GM12878 (cell line): ENCODE results near the gene TMEM272.

Experiments used
- CBFB ChIP-seq: IDR thresholded peaks from 2 replicates; pipeline ENCODE4 v1.6.1; 2016; ENCODE audit warnings: antibody characterized with exemption, low read depth
- CHD1 ChIP-seq: IDR thresholded peaks from 2 replicates; pipeline ENCODE4 v1.6.1; 2012; ENCODE audit warnings: low read depth, low read length, improper control_type of control experiment
- ETV6 ChIP-seq, 2 experiments: fragments of 450-650 bp in 1 of 2; IDR thresholded peaks in 1 of 2; conservative IDR thresholded peaks in 1 of 2; 2 replicates each; pipeline ENCODE4 v1.6.1; 2014; ENCODE audit warnings: antibody characterized with exemption in 1 of 2, borderline replicate concordance in 1 of 2, low read depth in 1 of 2, mild to moderate bottlenecking in 1 of 2, moderate library complexity in 1 of 2
- KDM1A ChIP-seq: fragments of 200-600 bp; sonication (generic); IDR thresholded peaks from 2 replicates; pipeline ENCODE4 v1.6.1; 2016; ENCODE audit warnings: borderline replicate concordance
- RCOR1 ChIP-seq: conservative IDR thresholded peaks from 2 replicates; pipeline ENCODE4 v1.6.1; 2012; ENCODE audit warnings: low read depth, low read length, improper control_type of control experiment
- YY1 ChIP-seq: IDR thresholded peaks from 2 replicates; pipeline ENCODE4 v1.6.1; 2011; ENCODE audit warnings: low read depth, mild to moderate bottlenecking, low read length
- TF ChIP-seq, protein P1 (sequence below), 3 experiments: IDR thresholded peaks in 2 of 3; conservative IDR thresholded peaks in 1 of 3; 2 replicates each; pipeline ENCODE4 v1.5.1; 2011; ENCODE audit warnings: low read depth in 3 of 3, low read length in 3 of 3, mild to moderate bottlenecking in 3 of 3, control low read depth in 2 of 3, moderate library complexity in 2 of 3, inconsistent platforms in 1 of 3, mixed read lengths in 1 of 3; ENCODE audit not compliant: control insufficient read depth in 2 of 3, insufficient read depth in 1 of 3; ENCODE audit errors: extremely low read depth in 1 of 3
- TF ChIP-seq, protein P2 (sequence below): IDR thresholded peaks from 2 replicates; pipeline ENCODE4 v1.6.1; 2011; ENCODE audit warnings: borderline replicate concordance, low read depth, mild to moderate bottlenecking, moderate library complexity, mixed read lengths, low read length; ENCODE audit not compliant: insufficient read depth; ENCODE audit errors: extremely low read length

DNA sequence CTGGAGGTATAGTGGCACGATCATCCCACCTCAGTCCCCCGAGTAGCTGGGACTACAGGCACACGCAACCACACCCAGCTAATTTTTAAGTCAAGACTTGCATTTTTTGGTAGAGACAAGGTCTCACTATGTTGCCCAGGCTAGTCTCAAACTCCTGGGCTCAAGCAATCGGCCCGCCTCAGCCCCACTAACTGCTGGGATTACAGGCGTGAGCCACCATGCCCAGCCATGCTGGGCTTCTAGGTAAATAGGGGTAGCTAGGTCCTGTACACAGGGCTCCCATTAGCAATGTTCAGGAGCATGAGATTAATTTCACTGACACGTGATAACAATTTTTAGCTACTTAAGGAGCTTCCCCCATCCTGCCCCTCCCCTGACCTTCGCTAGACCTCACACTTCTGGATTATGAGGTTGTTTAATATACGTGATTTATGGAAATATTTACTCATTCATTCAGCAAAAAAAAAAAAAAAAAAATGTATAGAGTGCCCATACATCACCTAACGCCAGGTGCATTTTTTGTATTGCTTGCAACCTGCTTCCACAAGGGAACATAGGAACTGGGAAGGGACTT is 19.2 kb downstream of the TMEM272 start:
- TF ChIP-seq, protein P1, sequence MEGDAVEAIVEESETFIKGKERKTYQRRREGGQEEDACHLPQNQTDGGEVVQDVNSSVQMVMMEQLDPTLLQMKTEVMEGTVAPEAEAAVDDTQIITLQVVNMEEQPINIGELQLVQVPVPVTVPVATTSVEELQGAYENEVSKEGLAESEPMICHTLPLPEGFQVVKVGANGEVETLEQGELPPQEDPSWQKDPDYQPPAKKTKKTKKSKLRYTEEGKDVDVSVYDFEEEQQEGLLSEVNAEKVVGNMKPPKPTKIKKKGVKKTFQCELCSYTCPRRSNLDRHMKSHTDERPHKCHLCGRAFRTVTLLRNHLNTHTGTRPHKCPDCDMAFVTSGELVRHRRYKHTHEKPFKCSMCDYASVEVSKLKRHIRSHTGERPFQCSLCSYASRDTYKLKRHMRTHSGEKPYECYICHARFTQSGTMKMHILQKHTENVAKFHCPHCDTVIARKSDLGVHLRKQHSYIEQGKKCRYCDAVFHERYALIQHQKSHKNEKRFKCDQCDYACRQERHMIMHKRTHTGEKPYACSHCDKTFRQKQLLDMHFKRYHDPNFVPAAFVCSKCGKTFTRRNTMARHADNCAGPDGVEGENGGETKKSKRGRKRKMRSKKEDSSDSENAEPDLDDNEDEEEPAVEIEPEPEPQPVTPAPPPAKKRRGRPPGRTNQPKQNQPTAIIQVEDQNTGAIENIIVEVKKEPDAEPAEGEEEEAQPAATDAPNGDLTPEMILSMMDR (IDR thresholded peaks at IDR 0.05 in 2 of 3, conservative IDR thresholded peaks at IDR 0.05 in 1 of 3; ENCODE audit: control insufficient read depth in 2 of 3, extremely low read depth in 1 of 3, insufficient read depth in 1 of 3, low read depth in 3 of 3, low read length in 3 of 3) = no peak
- no peak for TF ChIP-seq KDM1A
- no peak for TF ChIP-seq YY1
- no peak for TF ChIP-seq CBFB
- no peak for TF ChIP-seq ETV6 (conservative IDR thresholded peaks at IDR 0.05 in 1 of 2, IDR thresholded peaks at IDR 0.05 in 1 of 2; ENCODE audit: borderline replicate concordance in 1 of 2, low read depth in 1 of 2)
- TF ChIP-seq RCOR1 = no peak
- TF ChIP-seq, protein P2, sequence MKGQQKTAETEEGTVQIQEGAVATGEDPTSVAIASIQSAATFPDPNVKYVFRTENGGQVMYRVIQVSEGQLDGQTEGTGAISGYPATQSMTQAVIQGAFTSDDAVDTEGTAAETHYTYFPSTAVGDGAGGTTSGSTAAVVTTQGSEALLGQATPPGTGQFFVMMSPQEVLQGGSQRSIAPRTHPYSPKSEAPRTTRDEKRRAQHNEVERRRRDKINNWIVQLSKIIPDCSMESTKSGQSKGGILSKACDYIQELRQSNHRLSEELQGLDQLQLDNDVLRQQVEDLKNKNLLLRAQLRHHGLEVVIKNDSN = no peak
- no peak for TF ChIP-seq CHD1
